Upper lobe of right lung (tissue), 1 donor: ENCODE results near the gene C1orf21. TPM values are rescaled to one million over a fixed set of nuclear protein-coding genes. Genes with fewer than 3 reads are reported as not detected.

Experiments
- ATAC-seq: fragments of 200-7000 bp; cut with Tn5 transposase; one replicate; pipeline ENCODE4 v1.9.1; 2020; ENCODE audit warnings: mild to moderate bottlenecking, moderate library complexity
- DNase-seq: peaks from one replicate; pipeline ENCODE4 v3.0.0-alpha.2; 2020
- H3K27ac ChIP-seq: fragments of 200-600 bp; one replicate; pipeline ENCODE4 v1.8.0; 2022
- H3K27me3 ChIP-seq: fragments of 200-600 bp; one replicate; pipeline ENCODE4 v1.8.0; 2022; ENCODE audit warnings: mild to moderate bottlenecking
- H3K36me3 ChIP-seq: fragments of 200-600 bp; one replicate; pipeline ENCODE4 v1.8.0; 2022
- H3K4me1 ChIP-seq: fragments of 200-600 bp; one replicate; pipeline ENCODE4 v1.8.0; 2022
- H3K4me3 ChIP-seq: fragments of 200-600 bp; one replicate; pipeline ENCODE4 v1.8.0; 2022; ENCODE audit warnings: mild to moderate bottlenecking
- H3K9me3 ChIP-seq: fragments of 200-600 bp; one replicate; pipeline ENCODE4 v1.8.0; 2022
- intact Hi-C: fragments of 100-400 bp; cut with DNase I; formaldehyde crosslinking; loops from one replicate; pipeline ENCODE4 v1.11.0; 2022
- total RNA-seq: library from RNA; stranded (reverse); fragmentation: NEBNext Ultra II Directional; extraction: Animal tissue kit (Norgen Biotek cat#: 25700); gene quantifications from one replicate; pipeline ENCODE4 v1.2.1, GENCODE V29; 2021
- TF ChIP-seq, protein P1 (sequence below): fragments of 200-600 bp; IDR thresholded peaks from one replicate; pipeline ENCODE4 v1.8.0; 2022; ENCODE audit warnings: antibody characterized with exemption
- donor health status: DM: no; HTN: yes; CAD: no; lungs with severe emphysema.

Gene C1orf21
- total RNA-seq, 1 donor from 2014 or later = 78.8 TPM

GRCh38 chr1:184524248-184524647 lies 137.4 kb downstream of the C1orf21 start:
- no peak overlapping the region for H3K27ac ChIP-seq
- H3K9me3 ChIP-seq = no peaks in the 10 kb centered on the region
- ATAC-seq (no peak), DNase-seq (no peak)
- H3K27me3 ChIP-seq = no peaks in the 10 kb centered on the region
- no peaks in the 10 kb centered on the region for H3K36me3 ChIP-seq
- no peak overlapping the region for H3K4me3 ChIP-seq
- TF ChIP-seq, protein P1, sequence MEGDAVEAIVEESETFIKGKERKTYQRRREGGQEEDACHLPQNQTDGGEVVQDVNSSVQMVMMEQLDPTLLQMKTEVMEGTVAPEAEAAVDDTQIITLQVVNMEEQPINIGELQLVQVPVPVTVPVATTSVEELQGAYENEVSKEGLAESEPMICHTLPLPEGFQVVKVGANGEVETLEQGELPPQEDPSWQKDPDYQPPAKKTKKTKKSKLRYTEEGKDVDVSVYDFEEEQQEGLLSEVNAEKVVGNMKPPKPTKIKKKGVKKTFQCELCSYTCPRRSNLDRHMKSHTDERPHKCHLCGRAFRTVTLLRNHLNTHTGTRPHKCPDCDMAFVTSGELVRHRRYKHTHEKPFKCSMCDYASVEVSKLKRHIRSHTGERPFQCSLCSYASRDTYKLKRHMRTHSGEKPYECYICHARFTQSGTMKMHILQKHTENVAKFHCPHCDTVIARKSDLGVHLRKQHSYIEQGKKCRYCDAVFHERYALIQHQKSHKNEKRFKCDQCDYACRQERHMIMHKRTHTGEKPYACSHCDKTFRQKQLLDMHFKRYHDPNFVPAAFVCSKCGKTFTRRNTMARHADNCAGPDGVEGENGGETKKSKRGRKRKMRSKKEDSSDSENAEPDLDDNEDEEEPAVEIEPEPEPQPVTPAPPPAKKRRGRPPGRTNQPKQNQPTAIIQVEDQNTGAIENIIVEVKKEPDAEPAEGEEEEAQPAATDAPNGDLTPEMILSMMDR = no peak
- H3K4me1 ChIP-seq = no peaks in the 10 kb centered on the region
- intact Hi-C loops = no loop called here

DNA sequence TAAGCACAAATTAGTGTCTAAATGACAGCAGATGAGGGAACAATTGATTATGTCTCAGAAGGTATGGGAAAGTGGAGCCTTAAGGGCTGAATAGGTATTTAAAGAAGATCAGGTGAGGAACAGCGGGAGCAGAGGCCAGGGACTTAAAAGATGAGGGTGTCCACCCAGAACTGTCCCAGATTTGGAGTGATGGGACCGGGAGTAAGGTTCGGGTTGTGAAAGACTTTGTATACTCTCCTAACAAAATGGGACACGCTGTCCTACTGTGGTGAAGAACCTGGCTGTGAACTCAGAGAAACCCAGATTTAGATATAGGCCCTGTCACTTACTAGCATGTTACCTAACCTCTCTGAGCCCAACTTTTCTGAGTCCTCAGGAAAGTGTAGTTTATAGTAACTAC lies 140.6 kb downstream of the C1orf21 start:
- peaks cover 12% of the 10 kb centered on the region for H3K4me1 ChIP-seq
- intact Hi-C loops = no loop called here
- H3K36me3 ChIP-seq = no peaks in the 10 kb centered on the region
- H3K9me3 ChIP-seq = no peaks in the 10 kb centered on the region
- H3K4me3 ChIP-seq = no peak overlapping the region
- no peak for ATAC-seq
- DNase-seq = no peak
- H3K27ac ChIP-seq = no peak overlapping the region
- no peaks in the 10 kb centered on the region for H3K27me3 ChIP-seq
- TF ChIP-seq, protein P1 = no peak

GRCh38 chr1:184530226-184530625 lies 143.4 kb downstream of the C1orf21 start:
- no peak for DNase-seq

DNA sequence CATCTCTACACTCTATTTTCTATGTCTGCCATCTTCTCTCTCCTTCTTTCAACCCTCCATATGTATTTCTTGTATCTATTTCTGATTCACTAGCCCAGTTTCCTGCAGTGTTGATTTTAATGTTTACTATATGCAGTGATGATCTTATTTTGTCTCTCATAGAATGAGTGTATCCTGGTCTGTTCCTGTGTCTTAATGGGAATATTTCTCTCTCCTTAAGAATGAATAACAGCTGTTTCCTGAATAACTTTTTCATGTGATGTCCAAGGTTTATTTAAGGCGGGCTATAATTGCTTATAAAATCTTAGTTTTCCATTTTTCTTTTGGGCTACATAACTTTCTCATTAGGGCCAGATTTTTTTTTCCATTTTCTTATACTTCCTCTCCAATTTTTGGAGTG lies 144.5 kb downstream of the C1orf21 start:
- Histone ChIP-seq H3K9me3 (no peaks in the 10 kb centered on the region), H3K27me3 (no peaks in the 10 kb centered on the region), H3K4me1 (peaks cover 21% of the 10 kb centered on the region), H3K36me3 (no peaks in the 10 kb centered on the region), H3K4me3 (no peak overlapping the region), H3K27ac (no peak overlapping the region)
- DNase-seq (no peak), ATAC-seq (no peak)
- intact Hi-C loops = no loop called here
- TF ChIP-seq, protein P1 = no peak

More at GRCh38 chr1:184530226-184530625, 143.4 kb downstream of the C1orf21 start:
- Histone ChIP-seq H3K27me3 (no peaks in the 10 kb centered on the region), H3K27ac (no peak overlapping the region), H3K9me3 (no peaks in the 10 kb centered on the region), H3K36me3 (no peaks in the 10 kb centered on the region), H3K4me1 (peaks cover 21% of the 10 kb centered on the region), H3K4me3 (no peak overlapping the region)
- ATAC-seq = no peak
- TF ChIP-seq, protein P1 = no peak
- intact Hi-C loops = no loop called here

- no peak for ATAC-seq
- H3K27me3 ChIP-seq = no peaks in the 10 kb centered on the region
- DNase-seq = no peak
- H3K4me3 ChIP-seq = no peak overlapping the region
- H3K36me3 ChIP-seq = no peaks in the 10 kb centered on the region
- no peaks in the 10 kb centered on the region for H3K9me3 ChIP-seq
- H3K27ac ChIP-seq = no peak overlapping the region
- intact Hi-C loops = no loop called here
- H3K4me1 ChIP-seq = peaks cover 21% of the 10 kb centered on the region
- TF ChIP-seq, protein P1 = no peak
Measured at GRCh38 chr1:184532199-184532598, 145.4 kb downstream of the C1orf21 start.

DNA sequence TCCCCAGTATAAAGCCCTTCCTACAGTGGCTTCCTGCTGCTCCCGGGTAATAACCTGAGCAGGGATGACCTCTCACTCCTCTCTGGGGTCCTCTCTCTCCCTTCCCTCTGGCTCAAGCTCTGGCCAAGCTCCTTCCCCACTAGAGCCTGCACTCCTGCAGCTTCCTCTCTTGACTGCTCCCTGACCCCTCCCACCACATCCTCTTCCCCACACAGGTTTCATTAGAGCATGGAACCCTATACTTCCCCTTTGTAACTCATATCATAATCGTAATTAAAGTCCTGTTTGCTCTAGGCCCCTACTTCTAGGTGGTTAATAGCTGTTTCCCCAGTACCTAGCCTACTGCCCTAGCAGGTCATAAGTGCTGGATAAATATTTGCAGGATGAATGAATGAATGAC lies 146.2 kb downstream of the C1orf21 start:
- Histone ChIP-seq H3K27me3 (no peaks in the 10 kb centered on the region), H3K36me3 (no peaks in the 10 kb centered on the region), H3K9me3 (no peaks in the 10 kb centered on the region), H3K4me3 (no peak overlapping the region), H3K27ac (no peak overlapping the region), H3K4me1 (peaks cover 21% of the 10 kb centered on the region)
- TF ChIP-seq, protein P1 = no peak
- DNase-seq (no peak), ATAC-seq (peak; percentile 84)
- intact Hi-C loops = no loop called here
